Measurements from ENCODE around the gene ZW10.

DNA sequence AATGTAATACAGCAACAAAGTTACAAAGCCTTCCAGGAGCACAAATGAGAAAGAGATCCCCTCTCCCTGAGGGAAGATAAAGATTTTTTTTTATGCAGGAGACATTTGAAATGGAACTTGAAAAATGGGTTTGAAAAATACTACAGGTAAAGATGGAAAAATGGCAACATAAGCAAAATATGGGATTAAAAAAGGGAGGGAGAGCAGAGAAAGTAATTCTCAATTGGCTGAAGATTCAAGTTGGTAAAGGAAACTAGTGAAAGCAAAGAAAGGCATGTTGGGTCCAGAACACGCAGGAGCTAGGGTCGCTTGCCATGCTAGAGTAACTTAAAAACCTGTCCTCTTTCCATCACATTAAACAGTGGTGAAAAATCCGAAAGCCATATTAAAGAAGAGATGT lies 1.5 kb downstream of the ZW10 start:
- no peak for TF ChIP-seq POLR2AphosphoS5 (IDR thresholded peaks at IDR 0.05)
- TF ChIP-seq, protein P1, sequence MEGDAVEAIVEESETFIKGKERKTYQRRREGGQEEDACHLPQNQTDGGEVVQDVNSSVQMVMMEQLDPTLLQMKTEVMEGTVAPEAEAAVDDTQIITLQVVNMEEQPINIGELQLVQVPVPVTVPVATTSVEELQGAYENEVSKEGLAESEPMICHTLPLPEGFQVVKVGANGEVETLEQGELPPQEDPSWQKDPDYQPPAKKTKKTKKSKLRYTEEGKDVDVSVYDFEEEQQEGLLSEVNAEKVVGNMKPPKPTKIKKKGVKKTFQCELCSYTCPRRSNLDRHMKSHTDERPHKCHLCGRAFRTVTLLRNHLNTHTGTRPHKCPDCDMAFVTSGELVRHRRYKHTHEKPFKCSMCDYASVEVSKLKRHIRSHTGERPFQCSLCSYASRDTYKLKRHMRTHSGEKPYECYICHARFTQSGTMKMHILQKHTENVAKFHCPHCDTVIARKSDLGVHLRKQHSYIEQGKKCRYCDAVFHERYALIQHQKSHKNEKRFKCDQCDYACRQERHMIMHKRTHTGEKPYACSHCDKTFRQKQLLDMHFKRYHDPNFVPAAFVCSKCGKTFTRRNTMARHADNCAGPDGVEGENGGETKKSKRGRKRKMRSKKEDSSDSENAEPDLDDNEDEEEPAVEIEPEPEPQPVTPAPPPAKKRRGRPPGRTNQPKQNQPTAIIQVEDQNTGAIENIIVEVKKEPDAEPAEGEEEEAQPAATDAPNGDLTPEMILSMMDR (IDR thresholded peaks at IDR 0.05; ENCODE audit: poor library complexity, severe bottlenecking) = no peak
